Body of pancreas (tissue), 4 donors: ENCODE measurements around the gene ADCY9. TPM values are rescaled to one million over a fixed set of nuclear protein-coding genes. Genes with fewer than 3 reads are reported as not detected.
"Not testable (repeated sequence)": the region's sequence is repeated elsewhere in the genome, so short reads cannot be mapped to it uniquely, and the experiment has no call there.

Source experiments
- ATAC-seq: fragments of 150-250 bp; one replicate; pipeline ENCODE4 v1.9.1; 2016
- DNase-seq, 4 donors: peaks; one replicate each; pipeline ENCODE4 v3.0.0-alpha.2; 2019
- H3K27ac ChIP-seq, 4 donors: fragments of 200-600 bp; sonication (generic); 1 replicate in 3 of 4; 2 replicates in 1 of 4; pipeline versions ENCODE4 v1.5.1 to v1.6.1; 2016 to 2019; ENCODE audit warnings: mild to moderate bottlenecking in 1 of 4, mixed read lengths in 1 of 4, moderate library complexity in 1 of 4
- H3K27me3 ChIP-seq, 2 donors: fragments of 200-600 bp; sonication (generic); one replicate each; pipeline ENCODE4 v1.6.0; 2016; ENCODE audit warnings: mild to moderate bottlenecking in 1 of 2
- H3K36me3 ChIP-seq, 2 donors: fragments of 200-600 bp; sonication (generic); replicated peaks in 1 of 2; 2 replicates each; pipeline ENCODE4 v1.5.1; 2016; ENCODE audit warnings: low read depth in 2 of 2; ENCODE audit not compliant: insufficient read depth in 1 of 2
- H3K4me1 ChIP-seq: fragments of 200-600 bp; sonication (generic); one replicate; pipeline ENCODE4 v1.6.0; 2016
- H3K4me3 ChIP-seq, 2 donors: fragments of 200-600 bp; sonication (generic); 1 replicate in 1 of 2; 2 replicates in 1 of 2; pipeline ENCODE4 v1.5.1; 2016 to 2019
- H3K9me3 ChIP-seq, 3 donors: fragments of 200-600 bp; sonication (generic); 1 replicate in 2 of 3; 2 replicates in 1 of 3; pipeline ENCODE4 v1.5.1; 2016
- POLR2A ChIP-seq, 3 donors: fragments of 450-650 bp; IDR thresholded peaks; one replicate each; pipeline ENCODE4 v1.6.1; 2016; ENCODE audit warnings: antibody characterized with exemption in 3 of 3, mild to moderate bottlenecking in 2 of 3
- WGBS, 2 donors: methylation state at CpG; one replicate each; pipeline ENCODE4 v1.1.5; 2017; 5-methylcytosine and 5-hydroxymethylcytosine counted together
- intact Hi-C: fragments of 100-400 bp; cut with DNase I; formaldehyde crosslinking; loops from one replicate; pipeline ENCODE4 v1.15.1; 2023
- total RNA-seq, 2 donors: library from RNA; depleted of rRNA; stranded (reverse); fragments of >200 nt; gene quantifications; one replicate each; pipeline ENCODE4 v1.1.0, GENCODE V29; 2016
- TF ChIP-seq, protein P1 (sequence below), 7 experiments: fragments of 450-650 bp in 4 of 7; fragments of 200-600 bp in 3 of 7; sonication (generic) in 3 of 7; IDR thresholded peaks; one replicate each; pipeline ENCODE4 v1.5.1; 2016 to 2019; ENCODE audit warnings: antibody characterized with exemption in 7 of 7

Gene ADCY9
- total RNA-seq, 2 donors from 2014 or later = 22.4 to 29.1 TPM

DNA sequence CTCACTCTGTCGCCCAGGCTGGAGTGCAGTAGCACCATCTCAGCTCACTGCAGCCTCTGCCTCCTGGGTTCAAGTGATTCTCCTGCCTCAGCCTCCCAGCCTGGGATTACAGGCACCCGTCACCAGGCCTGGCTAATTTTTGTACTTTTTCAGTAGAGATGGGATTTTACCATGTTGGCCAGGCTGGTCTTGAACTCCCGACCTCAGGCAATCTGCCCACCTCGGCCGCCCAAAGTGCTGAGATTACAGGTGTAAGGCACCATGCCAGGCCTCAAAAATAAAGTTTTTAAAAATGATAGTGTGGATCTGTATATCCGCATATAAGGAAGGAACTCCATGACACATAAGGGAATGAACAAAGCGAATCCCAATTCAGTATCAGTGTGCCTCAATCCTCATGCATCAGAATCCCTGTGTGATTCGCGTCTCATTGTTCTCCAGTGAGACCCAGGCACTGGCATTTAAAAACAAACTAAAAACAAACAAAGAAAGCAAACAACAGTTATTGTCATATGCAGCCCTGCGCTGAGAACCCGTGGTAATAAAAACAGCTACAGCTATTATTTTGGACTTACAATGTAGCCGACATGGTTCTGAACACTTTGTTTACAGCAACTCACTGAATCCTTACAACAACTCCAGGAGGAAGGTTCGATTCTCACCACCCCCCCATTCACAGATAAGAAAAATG, 181.6 kb downstream of the ADCY9 start:
- H3K4me3 ChIP-seq = no peak overlapping the region
- WGBS, 2 donors = 59 to 63% methylated on average over 13 of the region's 13 CpGs
- H3K27ac ChIP-seq = no peak overlapping the region
- peaks cover 11% of the 10 kb centered on the region for H3K4me1 ChIP-seq
- DNase-seq (no peak), ATAC-seq (no peak)
- TF ChIP-seq, protein P1, sequence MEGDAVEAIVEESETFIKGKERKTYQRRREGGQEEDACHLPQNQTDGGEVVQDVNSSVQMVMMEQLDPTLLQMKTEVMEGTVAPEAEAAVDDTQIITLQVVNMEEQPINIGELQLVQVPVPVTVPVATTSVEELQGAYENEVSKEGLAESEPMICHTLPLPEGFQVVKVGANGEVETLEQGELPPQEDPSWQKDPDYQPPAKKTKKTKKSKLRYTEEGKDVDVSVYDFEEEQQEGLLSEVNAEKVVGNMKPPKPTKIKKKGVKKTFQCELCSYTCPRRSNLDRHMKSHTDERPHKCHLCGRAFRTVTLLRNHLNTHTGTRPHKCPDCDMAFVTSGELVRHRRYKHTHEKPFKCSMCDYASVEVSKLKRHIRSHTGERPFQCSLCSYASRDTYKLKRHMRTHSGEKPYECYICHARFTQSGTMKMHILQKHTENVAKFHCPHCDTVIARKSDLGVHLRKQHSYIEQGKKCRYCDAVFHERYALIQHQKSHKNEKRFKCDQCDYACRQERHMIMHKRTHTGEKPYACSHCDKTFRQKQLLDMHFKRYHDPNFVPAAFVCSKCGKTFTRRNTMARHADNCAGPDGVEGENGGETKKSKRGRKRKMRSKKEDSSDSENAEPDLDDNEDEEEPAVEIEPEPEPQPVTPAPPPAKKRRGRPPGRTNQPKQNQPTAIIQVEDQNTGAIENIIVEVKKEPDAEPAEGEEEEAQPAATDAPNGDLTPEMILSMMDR (IDR thresholded peaks at IDR 0.05) = no peak
- no peak for TF ChIP-seq POLR2A (IDR thresholded peaks at IDR 0.05)
- H3K27me3 ChIP-seq = no peaks in the 10 kb centered on the region
- no peaks in the 10 kb centered on the region for H3K9me3 ChIP-seq
- no peaks in the 10 kb centered on the region for H3K36me3 ChIP-seq
- intact Hi-C loops = no loop called here

DNA sequence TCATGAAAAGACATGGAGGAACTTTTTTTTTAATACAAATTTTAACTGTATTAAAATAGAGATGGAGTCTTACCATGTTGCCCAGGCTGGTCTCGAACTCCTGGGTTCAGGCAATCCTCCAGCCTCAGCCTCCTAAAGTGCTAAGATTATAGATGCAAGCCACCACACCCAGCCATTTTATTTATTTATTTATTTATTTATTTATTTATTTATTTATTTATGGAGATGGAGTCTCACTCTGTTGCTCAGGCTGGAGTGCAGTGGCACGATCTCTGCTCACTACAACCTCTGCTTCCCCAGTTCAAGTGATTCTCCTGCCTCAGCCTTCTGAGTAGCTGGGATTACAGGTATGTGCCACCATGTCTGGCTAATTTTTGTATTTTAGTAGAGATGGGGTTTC, 189.1 kb downstream of the ADCY9 start:
- intact Hi-C loops, H3K4me1 ChIP-seq, H3K27ac ChIP-seq, DNase-seq, H3K4me3 ChIP-seq, ATAC-seq, H3K27me3 ChIP-seq, H3K36me3 ChIP-seq, H3K9me3 ChIP-seq: not testable (repeated sequence)
- 90 to 100% methylated on average over 2 of the region's 2 CpGs for WGBS, 2 donors

DNA sequence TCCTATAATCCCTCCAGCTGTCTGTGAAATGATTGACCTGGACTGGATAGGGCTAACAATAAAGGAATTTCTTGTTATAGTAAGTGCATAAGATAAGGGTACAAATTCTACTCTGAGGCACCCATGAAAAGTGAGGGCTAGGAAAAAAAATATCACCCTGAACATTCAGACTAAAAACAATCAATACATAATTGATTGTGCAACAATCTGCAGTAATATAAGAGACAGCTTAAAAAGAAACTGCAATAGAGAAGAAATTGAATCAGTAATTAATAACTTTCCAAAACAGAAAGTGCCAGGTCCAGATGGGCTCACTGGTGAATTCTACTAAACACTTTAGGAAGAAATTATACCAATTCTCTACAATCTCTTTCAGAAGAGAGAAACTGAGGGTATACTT, 191.5 kb downstream of the ADCY9 start:
- Histone ChIP-seq H3K36me3 (no peaks in the 10 kb centered on the region), H3K4me3 (no peak overlapping the region), H3K27ac (no peak overlapping the region), H3K9me3 (no peaks in the 10 kb centered on the region), H3K4me1 (no peaks in the 10 kb centered on the region), H3K27me3 (no peaks in the 10 kb centered on the region)
- intact Hi-C loops = no loop called here
- DNase-seq (no peak), ATAC-seq (no peak)
- no peak for TF ChIP-seq POLR2A (IDR thresholded peaks at IDR 0.05)
- TF ChIP-seq, protein P1 (IDR thresholded peaks at IDR 0.05) = no peak

DNA sequence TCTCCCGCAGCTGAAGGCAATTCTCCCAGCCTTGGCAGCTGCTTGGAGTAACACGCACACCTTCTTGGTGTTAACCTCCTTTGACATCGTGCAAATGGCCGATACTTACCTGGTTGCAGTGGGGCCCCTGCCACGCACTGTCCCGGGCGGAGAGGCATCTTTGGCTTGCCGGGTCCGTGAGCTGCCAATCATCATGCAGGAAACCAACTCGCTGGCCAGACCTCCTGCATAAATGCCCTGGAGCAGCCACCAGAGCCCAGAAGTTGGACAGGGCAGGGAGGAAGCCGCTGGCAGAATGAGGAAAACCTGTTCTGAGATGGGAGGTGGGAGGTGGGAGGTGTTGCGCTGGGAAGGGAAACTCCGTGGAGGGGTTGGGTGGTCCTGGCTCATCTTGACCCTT, 194.0 kb downstream of the ADCY9 start:
- 59 to 62% methylated on average over 8 to 13 of the region's 13 CpGs for WGBS, 2 donors
- Histone ChIP-seq H3K9me3 (no peaks in the 10 kb centered on the region), H3K27ac (no peak overlapping the region), H3K4me3 (no peak overlapping the region), H3K27me3 (no peaks in the 10 kb centered on the region), H3K4me1 (no peaks in the 10 kb centered on the region), H3K36me3 (no peaks in the 10 kb centered on the region)
- intact Hi-C loops = no loop called here
- ATAC-seq (no peak), DNase-seq (no peak)
- TF ChIP-seq POLR2A (IDR thresholded peaks at IDR 0.05) = no peak

DNA sequence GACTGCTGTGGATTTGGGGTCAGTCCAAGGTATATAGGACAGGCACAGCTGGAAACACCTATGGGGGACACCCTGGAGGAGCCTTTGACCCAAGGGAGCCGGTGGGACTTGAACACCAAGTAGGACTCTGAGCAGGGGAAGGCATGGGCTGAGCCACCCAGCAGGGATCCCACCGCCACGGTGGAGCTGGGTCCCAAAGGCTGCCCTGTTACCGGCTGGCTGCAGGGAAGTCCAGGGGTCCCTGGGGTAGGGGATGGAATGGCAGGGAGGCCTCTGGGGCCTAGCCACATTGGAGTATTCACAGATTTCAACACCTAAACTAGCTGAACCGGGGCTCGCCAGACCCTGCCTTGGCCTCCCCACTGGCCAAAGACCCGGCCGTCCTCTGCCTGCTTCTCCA, 196.0 kb downstream of the ADCY9 start:
- TF ChIP-seq, protein P1 (IDR thresholded peaks at IDR 0.05) = no peak
- no peak for TF ChIP-seq POLR2A (IDR thresholded peaks at IDR 0.05)
- H3K36me3 ChIP-seq = no peaks in the 10 kb centered on the region
- intact Hi-C loops = no loop called here
- WGBS, 2 donors = 79 to 86% methylated on average over 5 to 7 of the region's 8 CpGs
- ATAC-seq (no peak), DNase-seq (no peak)
- no peaks in the 10 kb centered on the region for H3K9me3 ChIP-seq
- no peaks in the 10 kb centered on the region for H3K27me3 ChIP-seq
- H3K4me3 ChIP-seq = no peak overlapping the region
- H3K27ac ChIP-seq = no peak overlapping the region
- no peaks in the 10 kb centered on the region for H3K4me1 ChIP-seq

DNA sequence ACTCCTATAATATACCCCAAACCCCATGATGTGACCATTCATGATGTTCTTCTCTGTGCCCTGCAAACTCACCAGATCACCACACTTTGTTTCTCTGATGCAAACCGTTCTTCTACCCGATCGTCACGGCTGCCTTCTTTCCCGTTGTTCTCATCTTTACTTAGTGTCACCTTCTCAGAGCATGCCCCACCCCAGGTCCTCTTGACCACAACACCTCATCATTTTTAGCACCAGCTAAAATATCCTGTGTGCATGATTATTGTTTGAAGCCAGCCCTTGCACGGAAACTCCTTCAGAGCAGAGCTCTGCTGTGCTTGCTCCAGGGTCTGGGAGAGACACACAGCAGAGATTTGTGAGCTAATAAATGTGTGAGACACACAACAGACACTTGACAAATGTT, 196.8 kb downstream of the ADCY9 start:
- H3K4me1 ChIP-seq = no peaks in the 10 kb centered on the region
- intact Hi-C loops = no loop called here
- DNase-seq (no peak), ATAC-seq (no peak)
- TF ChIP-seq, protein P1 (IDR thresholded peaks at IDR 0.05) = no peak
- TF ChIP-seq POLR2A (IDR thresholded peaks at IDR 0.05) = no peak
- H3K27me3 ChIP-seq = no peaks in the 10 kb centered on the region
- no peaks in the 10 kb centered on the region for H3K36me3 ChIP-seq
- H3K27ac ChIP-seq = no peak overlapping the region
- no peak overlapping the region for H3K4me3 ChIP-seq
- WGBS, 2 donors = 71 to 89% methylated on average over 6 of the region's 6 CpGs
- H3K9me3 ChIP-seq = no peaks in the 10 kb centered on the region
